ENCODE data around the gene KCNQ5. TPM values are rescaled to one million over a fixed set of nuclear protein-coding genes. Genes with fewer than 3 reads are reported as not detected.

Gene KCNQ5
- total RNA-seq, 1 donor from 2014 or later = 0.08 TPM

GRCh38 chr6:72589096-72589495 lies 32.8 kb upstream of the KCNQ5 start:
- Mint-ChIP-seq H3K36me3 (ENCODE audit: low read depth, unreplicated experiment) (no peaks in the 10 kb centered on the region), H3K4me1 (ENCODE audit: unreplicated experiment) (no peaks in the 10 kb centered on the region), H3K27ac (ENCODE audit: unreplicated experiment) (no peak overlapping the region), H3K9me3 (ENCODE audit: unreplicated experiment) (no peaks in the 10 kb centered on the region), H3K4me3 (ENCODE audit: unreplicated experiment) (no peak overlapping the region), H3K27me3 (ENCODE audit: unreplicated experiment) (peaks cover 1% of the 10 kb centered on the region)
- TF ChIP-seq, protein P1, sequence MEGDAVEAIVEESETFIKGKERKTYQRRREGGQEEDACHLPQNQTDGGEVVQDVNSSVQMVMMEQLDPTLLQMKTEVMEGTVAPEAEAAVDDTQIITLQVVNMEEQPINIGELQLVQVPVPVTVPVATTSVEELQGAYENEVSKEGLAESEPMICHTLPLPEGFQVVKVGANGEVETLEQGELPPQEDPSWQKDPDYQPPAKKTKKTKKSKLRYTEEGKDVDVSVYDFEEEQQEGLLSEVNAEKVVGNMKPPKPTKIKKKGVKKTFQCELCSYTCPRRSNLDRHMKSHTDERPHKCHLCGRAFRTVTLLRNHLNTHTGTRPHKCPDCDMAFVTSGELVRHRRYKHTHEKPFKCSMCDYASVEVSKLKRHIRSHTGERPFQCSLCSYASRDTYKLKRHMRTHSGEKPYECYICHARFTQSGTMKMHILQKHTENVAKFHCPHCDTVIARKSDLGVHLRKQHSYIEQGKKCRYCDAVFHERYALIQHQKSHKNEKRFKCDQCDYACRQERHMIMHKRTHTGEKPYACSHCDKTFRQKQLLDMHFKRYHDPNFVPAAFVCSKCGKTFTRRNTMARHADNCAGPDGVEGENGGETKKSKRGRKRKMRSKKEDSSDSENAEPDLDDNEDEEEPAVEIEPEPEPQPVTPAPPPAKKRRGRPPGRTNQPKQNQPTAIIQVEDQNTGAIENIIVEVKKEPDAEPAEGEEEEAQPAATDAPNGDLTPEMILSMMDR (IDR thresholded peaks at IDR 0.05; ENCODE audit: unreplicated experiment) = no peak
- DNase-seq (ENCODE audit: low spot score) = no peak

DNA sequence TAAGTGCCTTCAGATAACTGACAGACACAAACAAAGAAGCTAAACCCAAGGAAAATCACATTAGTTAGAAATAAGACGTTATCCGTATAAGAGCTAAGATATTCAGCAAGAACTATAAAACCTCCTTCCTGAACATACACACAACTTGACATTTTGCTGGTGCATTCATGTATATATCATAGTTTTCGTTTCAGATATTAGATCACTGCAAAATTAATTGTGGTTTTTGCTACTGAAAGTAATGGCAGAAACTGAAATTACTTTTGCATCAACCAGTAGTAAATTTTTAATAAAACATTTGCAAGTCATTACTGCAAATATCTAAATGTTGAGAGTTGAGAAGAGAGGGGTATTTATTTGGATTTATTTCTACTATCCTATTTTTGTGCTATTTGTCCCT lies 26.1 kb upstream of the KCNQ5 start:
- no peak for DNase-seq (ENCODE audit: low spot score)

DNA sequence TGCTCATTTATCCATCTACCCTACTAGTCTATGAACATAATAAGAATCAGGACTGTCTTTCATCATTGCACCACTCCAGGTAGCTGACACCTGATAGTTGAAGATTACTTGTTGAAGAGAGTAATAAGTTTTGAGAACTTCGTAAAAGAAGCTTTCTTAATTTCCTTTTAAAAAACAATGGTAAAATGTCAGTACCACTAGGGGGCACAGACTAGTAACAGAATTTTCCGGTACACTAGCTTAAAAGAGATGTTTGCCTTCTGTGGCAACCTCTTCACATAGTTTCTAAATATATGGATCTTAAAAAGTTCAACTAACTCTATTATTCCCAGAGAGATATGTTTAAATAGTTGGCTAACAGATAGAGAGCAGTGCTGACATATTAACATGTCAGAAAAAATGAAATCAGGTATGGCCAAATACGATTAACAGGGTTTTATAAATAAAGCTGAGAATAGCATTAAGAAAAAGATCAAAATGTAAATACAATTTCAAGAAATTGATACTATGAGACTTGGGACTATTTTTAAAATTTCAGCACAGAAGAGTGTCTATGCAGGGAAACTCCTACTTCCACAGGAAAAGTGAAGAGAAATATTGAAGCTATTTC lies 5.4 kb upstream of the KCNQ5 start:
- Mint-ChIP-seq H3K4me1 (ENCODE audit: unreplicated experiment) (peaks cover 15% of the 10 kb centered on the region), H3K9me3 (ENCODE audit: unreplicated experiment) (no peaks in the 10 kb centered on the region), H3K36me3 (ENCODE audit: low read depth, unreplicated experiment) (no peaks in the 10 kb centered on the region), H3K27ac (ENCODE audit: unreplicated experiment) (no peak overlapping the region), H3K27me3 (ENCODE audit: unreplicated experiment) (peaks cover 14% of the 10 kb centered on the region), H3K4me3 (ENCODE audit: unreplicated experiment) (no peak overlapping the region)
- no peak for DNase-seq (ENCODE audit: low spot score)
- TF ChIP-seq, protein P1 (IDR thresholded peaks at IDR 0.05; ENCODE audit: unreplicated experiment) = peak; percentile 69

More for the DNA sequence above, 26.1 kb upstream of the KCNQ5 start:
- Mint-ChIP-seq H3K4me1 (ENCODE audit: unreplicated experiment) (no peaks in the 10 kb centered on the region), H3K9me3 (ENCODE audit: unreplicated experiment) (no peaks in the 10 kb centered on the region), H3K36me3 (ENCODE audit: low read depth, unreplicated experiment) (no peaks in the 10 kb centered on the region), H3K27ac (ENCODE audit: unreplicated experiment) (no peak overlapping the region), H3K4me3 (ENCODE audit: unreplicated experiment) (no peak overlapping the region), H3K27me3 (ENCODE audit: unreplicated experiment) (peaks cover 3% of the 10 kb centered on the region)
- TF ChIP-seq, protein P1 (IDR thresholded peaks at IDR 0.05; ENCODE audit: unreplicated experiment) = no peak

DNA sequence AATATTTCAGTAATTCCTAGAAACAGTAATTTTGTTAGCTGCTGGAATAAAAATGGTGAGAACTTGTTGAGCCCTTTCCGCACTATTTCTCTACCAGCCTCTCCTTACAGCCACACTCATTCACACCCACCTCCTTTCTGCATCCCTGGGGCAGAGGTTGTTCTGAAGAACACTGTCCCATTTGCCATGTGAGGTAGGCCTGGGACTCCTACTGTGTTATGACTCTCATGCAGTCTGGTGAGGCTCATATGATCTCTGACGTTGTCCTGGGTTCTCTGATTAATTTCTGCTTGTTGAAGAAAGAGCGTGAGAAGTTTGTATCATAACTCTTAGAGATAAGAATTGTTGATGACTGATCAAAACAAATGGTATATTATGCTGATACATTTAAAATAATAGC lies 4.1 kb upstream of the KCNQ5 start:
- H3K36me3 Mint-ChIP-seq (ENCODE audit: low read depth, unreplicated experiment) = no peaks in the 10 kb centered on the region
- H3K27me3 Mint-ChIP-seq (ENCODE audit: unreplicated experiment) = peaks cover 16% of the 10 kb centered on the region
- peaks cover 15% of the 10 kb centered on the region for H3K4me1 Mint-ChIP-seq (ENCODE audit: unreplicated experiment)
- no peaks in the 10 kb centered on the region for H3K9me3 Mint-ChIP-seq (ENCODE audit: unreplicated experiment)
- no peak overlapping the region for H3K27ac Mint-ChIP-seq (ENCODE audit: unreplicated experiment)
- TF ChIP-seq, protein P1 (IDR thresholded peaks at IDR 0.05; ENCODE audit: unreplicated experiment) = no peak
- H3K4me3 Mint-ChIP-seq (ENCODE audit: unreplicated experiment) = no peak overlapping the region
- no peak for DNase-seq (ENCODE audit: low spot score)

DNA sequence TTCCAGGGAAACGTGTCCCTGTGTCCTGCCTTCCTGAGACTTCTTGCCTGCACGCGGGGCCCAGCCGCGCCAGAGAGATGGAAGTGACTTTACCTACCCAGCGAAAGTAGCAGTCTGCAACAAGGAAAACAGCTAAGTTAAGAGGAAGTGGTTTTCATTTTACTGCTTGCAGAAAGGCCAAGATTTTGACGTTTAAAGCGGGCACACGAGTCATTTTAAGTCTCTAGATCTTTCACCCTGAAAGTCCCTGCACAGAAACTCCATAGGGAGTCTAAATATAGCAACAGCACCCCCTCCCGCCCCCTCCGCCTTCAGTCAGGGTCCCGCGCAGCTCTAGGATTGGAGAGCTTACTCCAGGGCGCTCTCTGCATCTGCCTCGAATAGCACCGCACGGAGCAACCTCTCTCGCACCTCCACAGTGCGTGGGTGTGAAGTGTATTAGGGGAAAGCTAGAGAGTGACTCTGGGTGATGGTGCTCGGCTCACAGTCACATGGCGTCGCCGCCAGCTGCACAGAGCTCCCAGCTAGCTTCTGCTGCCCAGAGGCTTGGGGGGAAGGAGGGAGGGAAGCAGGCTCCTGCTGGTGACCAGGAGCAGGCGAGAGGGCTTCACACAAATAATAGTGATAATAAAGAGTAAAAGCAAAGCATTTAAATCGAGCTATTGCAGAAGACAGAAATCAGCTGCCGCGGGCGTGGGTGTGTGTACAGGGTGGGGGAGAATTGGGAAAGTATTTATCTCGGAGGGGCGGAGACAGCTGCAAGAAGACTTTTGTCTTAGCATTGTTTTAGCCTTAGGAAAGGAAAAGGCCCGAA lies 1.8 kb upstream of the KCNQ5 start:
- Mint-ChIP-seq H3K4me1 (ENCODE audit: unreplicated experiment) (peaks cover 15% of the 10 kb centered on the region), H3K27ac (ENCODE audit: unreplicated experiment) (peak overlapping the region; percentile 64), H3K36me3 (ENCODE audit: low read depth, unreplicated experiment) (no peaks in the 10 kb centered on the region)

More for the DNA sequence above, 1.8 kb upstream of the KCNQ5 start:
- peak; percentile 30 for DNase-seq (ENCODE audit: low spot score)
- H3K4me3 Mint-ChIP-seq (ENCODE audit: unreplicated experiment) = peak overlapping the region; percentile 62
- peaks cover 18% of the 10 kb centered on the region for H3K27me3 Mint-ChIP-seq (ENCODE audit: unreplicated experiment)
- H3K9me3 Mint-ChIP-seq (ENCODE audit: unreplicated experiment) = no peaks in the 10 kb centered on the region
- TF ChIP-seq, protein P1 (IDR thresholded peaks at IDR 0.05; ENCODE audit: unreplicated experiment) = no peak

Measured in endothelial cell (in vitro differentiated cells).